GM12891 (cell line): ENCODE measurements around the gene ZFHX3.

Experiments used
- PAX5 ChIP-seq: IDR thresholded peaks from 2 replicates; pipeline ENCODE4 v1.6.1; 2011; ENCODE audit warnings: low read length, moderate library complexity, mild to moderate bottlenecking; ENCODE audit not compliant: insufficient read depth, severe bottlenecking
- POLR2A ChIP-seq: IDR thresholded peaks from 2 replicates; pipeline ENCODE4 v1.6.1; 2011; ENCODE audit warnings: low read depth, low read length, control low read depth
- POLR2AphosphoS5 ChIP-seq: IDR thresholded peaks from 2 replicates; pipeline ENCODE4 v1.6.1; 2011; ENCODE audit warnings: low read depth, low read length, control low read depth
- POU2F2 ChIP-seq: IDR thresholded peaks from 2 replicates; pipeline ENCODE4 v1.6.1; 2011; ENCODE audit warnings: low read depth, mild to moderate bottlenecking, control low read depth, low read length, moderate library complexity
- TAF1 ChIP-seq: IDR thresholded peaks from 2 replicates; pipeline ENCODE4 v1.6.1; 2011; ENCODE audit warnings: low read depth, low read length, control low read depth

GRCh38 chr16:72876221-72876620 is 171.7 kb downstream of the ZFHX3 start:
- no peak for TF ChIP-seq TAF1
- TF ChIP-seq POLR2AphosphoS5: no peak
- TF ChIP-seq POLR2A: no peak
- no peak for TF ChIP-seq PAX5
- no peak for TF ChIP-seq POU2F2
